ENCODE results near the gene WNT6. TPM values are rescaled to one million over a fixed set of nuclear protein-coding genes. Genes with fewer than 3 reads are reported as not detected.

The WNT6 gene
- total RNA-seq, 1 donor from 2014 or later = 118 TPM

DNA sequence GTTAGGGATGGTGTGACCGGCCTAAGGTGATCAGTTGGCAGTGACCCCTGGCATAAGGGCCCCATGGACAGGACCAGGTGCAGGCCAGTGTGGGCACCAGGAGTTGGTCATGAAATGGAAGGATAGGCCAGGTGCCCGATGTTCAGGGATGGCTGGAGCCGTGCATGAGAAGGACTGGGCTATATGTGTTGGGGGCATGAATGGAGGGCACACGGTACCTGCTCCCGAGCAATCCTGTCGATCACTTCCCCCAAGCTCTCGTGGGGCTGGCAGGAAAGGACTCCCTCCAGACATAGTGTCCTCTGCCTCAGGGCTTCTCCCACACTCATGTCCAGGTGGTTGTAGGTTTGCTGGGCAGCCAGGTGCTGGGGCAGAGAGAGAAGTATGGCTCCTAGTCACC lies 35.6 kb upstream of the WNT6 start:
- no peak overlapping the region for H3K4me3 Mint-ChIP-seq
- no peaks in the 10 kb centered on the region for H3K9me3 Mint-ChIP-seq
- no peak overlapping the region for H3K27ac Mint-ChIP-seq
- no peak for DNase-seq (ENCODE audit: low spot score in 2 of 2, unreplicated experiment in 2 of 2)
- no peaks in the 10 kb centered on the region for H3K4me1 Mint-ChIP-seq
- TF ChIP-seq, protein P1, sequence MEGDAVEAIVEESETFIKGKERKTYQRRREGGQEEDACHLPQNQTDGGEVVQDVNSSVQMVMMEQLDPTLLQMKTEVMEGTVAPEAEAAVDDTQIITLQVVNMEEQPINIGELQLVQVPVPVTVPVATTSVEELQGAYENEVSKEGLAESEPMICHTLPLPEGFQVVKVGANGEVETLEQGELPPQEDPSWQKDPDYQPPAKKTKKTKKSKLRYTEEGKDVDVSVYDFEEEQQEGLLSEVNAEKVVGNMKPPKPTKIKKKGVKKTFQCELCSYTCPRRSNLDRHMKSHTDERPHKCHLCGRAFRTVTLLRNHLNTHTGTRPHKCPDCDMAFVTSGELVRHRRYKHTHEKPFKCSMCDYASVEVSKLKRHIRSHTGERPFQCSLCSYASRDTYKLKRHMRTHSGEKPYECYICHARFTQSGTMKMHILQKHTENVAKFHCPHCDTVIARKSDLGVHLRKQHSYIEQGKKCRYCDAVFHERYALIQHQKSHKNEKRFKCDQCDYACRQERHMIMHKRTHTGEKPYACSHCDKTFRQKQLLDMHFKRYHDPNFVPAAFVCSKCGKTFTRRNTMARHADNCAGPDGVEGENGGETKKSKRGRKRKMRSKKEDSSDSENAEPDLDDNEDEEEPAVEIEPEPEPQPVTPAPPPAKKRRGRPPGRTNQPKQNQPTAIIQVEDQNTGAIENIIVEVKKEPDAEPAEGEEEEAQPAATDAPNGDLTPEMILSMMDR (IDR thresholded peaks at IDR 0.05; ENCODE audit: unreplicated experiment) = no peak
- H3K36me3 Mint-ChIP-seq = peaks cover 4% of the 10 kb centered on the region
- H3K27me3 Mint-ChIP-seq (ENCODE audit: low read depth) = peaks cover 6% of the 10 kb centered on the region

DNA sequence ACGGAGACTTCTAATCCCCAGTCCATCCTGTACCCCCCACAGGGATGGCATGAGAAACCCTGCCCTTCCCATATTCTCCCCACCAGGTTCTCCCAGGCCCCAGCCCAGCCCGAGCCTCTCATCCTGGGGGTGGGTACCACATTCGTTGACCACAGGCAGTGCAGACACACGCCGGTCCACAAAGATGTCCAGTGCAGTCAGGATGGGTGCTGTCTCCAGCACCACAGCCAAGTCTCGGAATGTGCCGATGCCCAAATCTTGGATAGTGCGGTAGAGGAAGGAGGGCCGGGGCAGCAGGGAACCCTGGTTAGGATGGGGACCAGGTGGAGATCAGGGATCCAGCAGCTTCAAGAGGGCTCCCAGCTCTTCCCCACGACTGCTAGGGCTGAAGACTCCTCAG lies 32.8 kb upstream of the WNT6 start:
- no peak for DNase-seq (ENCODE audit: low spot score in 2 of 2, unreplicated experiment in 2 of 2)
- TF ChIP-seq, protein P1 (IDR thresholded peaks at IDR 0.05; ENCODE audit: unreplicated experiment) = no peak
- no peaks in the 10 kb centered on the region for H3K36me3 Mint-ChIP-seq
- H3K9me3 Mint-ChIP-seq = no peaks in the 10 kb centered on the region
- H3K4me3 Mint-ChIP-seq = no peak overlapping the region
- H3K27me3 Mint-ChIP-seq (ENCODE audit: low read depth) = peaks cover 6% of the 10 kb centered on the region
- H3K27ac Mint-ChIP-seq = no peak overlapping the region
- H3K4me1 Mint-ChIP-seq = no peaks in the 10 kb centered on the region

DNA sequence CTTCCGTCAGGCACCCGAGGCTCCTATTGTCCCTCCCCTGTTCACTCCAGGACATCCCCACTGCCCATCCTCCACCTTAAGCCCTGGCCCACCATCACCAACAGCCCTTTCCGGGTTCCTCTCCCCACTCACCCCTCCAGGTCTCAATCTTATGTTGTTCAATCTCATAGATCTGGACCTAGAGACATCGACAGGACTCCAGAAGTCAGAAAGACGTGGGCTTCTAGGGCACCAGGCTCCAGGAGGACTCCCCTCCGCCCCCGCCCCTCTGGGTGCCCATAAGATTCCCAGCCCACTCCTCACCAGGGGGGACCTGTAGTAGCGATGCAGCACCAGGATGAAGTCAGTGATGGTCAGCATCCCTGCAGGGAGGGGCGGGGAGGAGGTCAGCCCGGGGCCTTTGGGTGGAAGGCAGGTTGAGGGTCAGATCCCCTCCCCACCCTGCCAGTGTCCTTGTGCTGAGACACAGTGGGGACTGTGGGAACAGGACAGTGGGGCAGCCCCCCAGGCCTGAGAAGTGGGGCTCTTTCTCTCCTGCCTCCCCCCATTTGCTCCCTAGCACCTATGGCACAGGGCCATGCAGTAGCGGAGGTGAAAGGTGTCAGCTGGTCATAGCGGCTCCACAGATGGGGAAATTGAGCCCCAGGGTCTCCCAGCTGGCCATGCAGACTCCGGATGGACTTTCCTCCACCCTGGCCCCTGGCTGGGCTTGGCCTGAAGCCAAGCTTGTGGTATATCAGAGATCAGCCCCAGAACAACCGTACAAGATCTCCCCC lies 31.7 kb upstream of the WNT6 start:
- Mint-ChIP-seq H3K9me3 (no peaks in the 10 kb centered on the region), H3K27me3 (ENCODE audit: low read depth) (peaks cover 14% of the 10 kb centered on the region), H3K27ac (no peak overlapping the region), H3K4me1 (no peaks in the 10 kb centered on the region), H3K4me3 (no peak overlapping the region), H3K36me3 (no peaks in the 10 kb centered on the region)
- no peak for DNase-seq (ENCODE audit: low spot score in 2 of 2, unreplicated experiment in 2 of 2)
- TF ChIP-seq, protein P1 (IDR thresholded peaks at IDR 0.05; ENCODE audit: unreplicated experiment) = no peak

DNA sequence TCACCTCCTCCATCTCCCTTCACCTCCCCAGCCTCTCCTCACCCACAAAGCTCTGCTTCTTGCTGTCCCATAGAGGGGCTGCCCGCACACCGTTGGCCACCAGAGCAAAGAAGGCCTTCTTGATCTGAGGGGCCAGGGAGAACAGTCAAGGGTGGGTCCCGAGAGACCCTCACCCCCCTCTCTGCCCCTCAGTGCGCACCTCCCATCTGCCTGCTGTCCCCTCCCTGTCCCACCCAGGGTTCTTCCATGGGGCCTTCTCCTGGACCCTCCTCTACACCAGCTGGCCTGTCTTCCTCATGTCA lies 31.2 kb upstream of the WNT6 start:
- TF ChIP-seq, protein P1 (IDR thresholded peaks at IDR 0.05; ENCODE audit: unreplicated experiment) = no peak
- no peaks in the 10 kb centered on the region for H3K4me1 Mint-ChIP-seq
- no peaks in the 10 kb centered on the region for H3K36me3 Mint-ChIP-seq
- no peaks in the 10 kb centered on the region for H3K9me3 Mint-ChIP-seq
- peaks cover 17% of the 10 kb centered on the region for H3K27me3 Mint-ChIP-seq (ENCODE audit: low read depth)
- no peak overlapping the region for H3K4me3 Mint-ChIP-seq
- no peak for DNase-seq (ENCODE audit: low spot score in 2 of 2, unreplicated experiment in 2 of 2)
- no peak overlapping the region for H3K27ac Mint-ChIP-seq

DNA sequence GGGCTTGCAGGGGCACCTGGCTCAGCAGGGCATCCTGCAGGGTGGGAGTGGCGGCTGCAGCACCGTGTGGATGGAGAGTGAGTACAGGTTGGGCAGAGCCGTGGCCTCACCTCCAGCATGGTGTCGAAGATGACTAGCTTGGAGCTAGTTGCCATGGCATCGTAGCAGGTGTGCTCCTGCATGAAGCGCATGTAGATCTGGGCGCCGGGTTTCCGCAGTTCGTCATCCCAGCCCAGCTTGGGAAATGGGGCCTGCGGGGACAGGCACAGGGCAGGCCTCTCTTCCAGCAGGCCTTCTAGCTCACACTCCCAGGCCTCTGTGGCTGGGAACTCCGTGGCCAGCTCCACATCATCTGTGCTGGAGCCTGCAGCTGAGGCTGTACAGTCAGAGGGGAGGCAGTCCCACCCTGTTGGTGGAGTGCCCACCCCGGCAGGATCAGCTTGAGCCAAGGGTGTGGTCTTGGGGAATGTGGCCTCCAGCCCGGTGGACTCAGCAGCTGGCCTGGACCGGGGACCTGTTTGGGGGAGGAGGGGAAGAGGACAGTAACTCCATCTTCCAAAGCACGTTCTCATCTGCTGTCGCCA lies 29.6 kb upstream of the WNT6 start:
- DNase-seq (ENCODE audit: low spot score in 2 of 2, unreplicated experiment in 2 of 2) = no peak
- peaks cover 5% of the 10 kb centered on the region for H3K4me1 Mint-ChIP-seq
- H3K36me3 Mint-ChIP-seq = no peaks in the 10 kb centered on the region
- no peaks in the 10 kb centered on the region for H3K9me3 Mint-ChIP-seq
- no peak overlapping the region for H3K4me3 Mint-ChIP-seq
- TF ChIP-seq, protein P1 (IDR thresholded peaks at IDR 0.05; ENCODE audit: unreplicated experiment) = no peak
- peaks cover 20% of the 10 kb centered on the region for H3K27me3 Mint-ChIP-seq (ENCODE audit: low read depth)
- H3K27ac Mint-ChIP-seq = no peak overlapping the region

Measured in mesothelial cell of epicardium (in vitro differentiated cells).